GM23338 (cell line): Measurements from ENCODE around the gene CPSF4L. TPM values are rescaled to one million over a fixed set of nuclear protein-coding genes. Genes with fewer than 3 reads are reported as not detected.

Experiments
- ATAC-seq: fragments of 200-7000 bp; cut with Tn5 transposase; 3 replicates; pipeline ENCODE4 v1.9.1; 2020
- DNase-seq: peaks from one replicate; pipeline ENCODE4 v3.0.0-alpha.2; 2015; ENCODE audit warnings: low spot score
- H2AFZ ChIP-seq: fragments of 200-600 bp; sonication (generic); 2 replicates; pipeline ENCODE4 v1.8.0; 2016; ENCODE audit warnings: antibody characterized with exemption, mild to moderate bottlenecking, moderate library complexity
- H3F3A ChIP-seq: fragments of 200-600 bp; sonication (generic); replicated peaks from 2 replicates; pipeline ENCODE4 v1.8.0; 2017; ENCODE audit warnings: antibody characterized with exemption, mixed run types, low read depth
- H3K27ac ChIP-seq: fragments of 200-600 bp; sonication (generic); 2 replicates; pipeline ENCODE4 v1.6.1; 2016; ENCODE audit warnings: low read depth
- H3K27me3 ChIP-seq: fragments of 200-600 bp; sonication (generic); 2 replicates; pipeline ENCODE4 v1.8.0; 2016; ENCODE audit warnings: mild to moderate bottlenecking, mixed run types, moderate library complexity; ENCODE audit not compliant: insufficient read depth
- H3K36me3 ChIP-seq: fragments of 200-600 bp; sonication (generic); 2 replicates; pipeline ENCODE4 v1.8.0; 2016; ENCODE audit warnings: mild to moderate bottlenecking; ENCODE audit not compliant: insufficient read depth
- H3K4me1 ChIP-seq: fragments of 200-600 bp; sonication (generic); 2 replicates; pipeline ENCODE4 v1.8.0; 2016; ENCODE audit warnings: mild to moderate bottlenecking, moderate library complexity; ENCODE audit not compliant: insufficient read depth
- H3K4me2 ChIP-seq: fragments of 200-600 bp; sonication (generic); 2 replicates; pipeline ENCODE4 v1.7.1; 2017; ENCODE audit warnings: mixed run types
- H3K4me3 ChIP-seq: fragments of 200-600 bp; sonication (generic); 2 replicates; pipeline ENCODE4 v1.6.1; 2016; ENCODE audit warnings: mixed run types
- H3K79me2 ChIP-seq: fragments of 200-600 bp; sonication (generic); replicated peaks from 2 replicates; pipeline ENCODE4 v1.8.0; 2017; ENCODE audit warnings: mild to moderate bottlenecking; ENCODE audit not compliant: insufficient read depth
- H3K9me2 ChIP-seq: fragments of 200-600 bp; sonication (generic); 2 replicates; pipeline ENCODE4 v1.8.0; 2017; ENCODE audit not compliant: insufficient read depth
- H4K20me1 ChIP-seq: fragments of 200-600 bp; sonication (generic); replicated peaks from 2 replicates; pipeline ENCODE4 v1.8.0; 2017; ENCODE audit warnings: mild to moderate bottlenecking; ENCODE audit not compliant: insufficient read depth
- H3K27ac Mint-ChIP-seq: 2 replicates; pipeline ENCODE4 v1.8.0; 2020; ENCODE audit warnings: inconsistent platforms, mild to moderate bottlenecking, moderate library complexity, mixed read lengths
- H3K27me3 Mint-ChIP-seq: 3 replicates; pipeline ENCODE4 v1.8.0; 2022; ENCODE audit warnings: low read depth, mild to moderate bottlenecking, moderate library complexity, mixed read lengths, inconsistent platforms; ENCODE audit not compliant: insufficient read depth, poor library complexity
- H3K36me3 Mint-ChIP-seq: 3 replicates; pipeline ENCODE4 v1.8.0; 2021; ENCODE audit warnings: low read depth, mild to moderate bottlenecking, inconsistent platforms, moderate library complexity, mixed read lengths
- H3K4me1 Mint-ChIP-seq: 3 replicates; pipeline ENCODE4 v1.8.0; 2020; ENCODE audit warnings: mild to moderate bottlenecking, inconsistent platforms, mixed read lengths
- H3K4me3 Mint-ChIP-seq: 3 replicates; pipeline ENCODE4 v1.8.0; 2021; ENCODE audit warnings: moderate library complexity, mild to moderate bottlenecking, inconsistent platforms, mixed read lengths
- H3K9me3 Mint-ChIP-seq: 3 replicates; pipeline ENCODE4 v1.8.0; 2020; ENCODE audit warnings: moderate library complexity, mild to moderate bottlenecking, inconsistent platforms, mixed read lengths
- CREB1 ChIP-seq: fragments of 250-450 bp; sonication (Bioruptor Pico); IDR thresholded peaks from 2 replicates; pipeline ENCODE4 v1.5.0; 2020; ENCODE audit warnings: low read depth, mild to moderate bottlenecking, moderate library complexity
- ETS1 ChIP-seq: IDR thresholded peaks from 2 replicates; pipeline ENCODE4 v1.6.1; 2016; ENCODE audit warnings: antibody characterized with exemption
- EZH2 ChIP-seq: fragments of 200-600 bp; sonication (generic); IDR thresholded peaks from one replicate; pipeline ENCODE4 v1.8.0; 2017; ENCODE audit warnings: antibody characterized with exemption, mild to moderate bottlenecking, low read depth; ENCODE audit not compliant: unreplicated experiment
- EZH2phosphoT487 ChIP-seq: fragments of 200-600 bp; sonication (generic); IDR thresholded peaks from one replicate; pipeline ENCODE4 v1.8.1; 2018; ENCODE audit warnings: antibody characterized with exemption; ENCODE audit not compliant: unreplicated experiment
- JUNB ChIP-seq: IDR thresholded peaks from one replicate; pipeline ENCODE4 v1.6.1; 2016; ENCODE audit warnings: antibody characterized with exemption; ENCODE audit not compliant: unreplicated experiment
- NANOG ChIP-seq: IDR thresholded peaks from 2 replicates; pipeline ENCODE4 v1.6.1; 2016; ENCODE audit warnings: antibody characterized with exemption, borderline replicate concordance
- POLR2AphosphoS5 ChIP-seq: IDR thresholded peaks from 2 replicates; pipeline ENCODE4 v1.6.1; 2016; ENCODE audit warnings: antibody characterized with exemption, low read depth
- REST ChIP-seq: IDR thresholded peaks from one replicate; pipeline ENCODE4 v1.6.1; 2018; ENCODE audit warnings: antibody characterized with exemption; ENCODE audit not compliant: unreplicated experiment
- STAT1 ChIP-seq: IDR thresholded peaks from one replicate; pipeline ENCODE4 v1.6.1; 2016; ENCODE audit warnings: antibody characterized with exemption; ENCODE audit not compliant: unreplicated experiment
- ZNF114 ChIP-seq: fragments of 250-450 bp; sonication (Bioruptor Pico); IDR thresholded peaks from 2 replicates; pipeline ENCODE4 v1.5.0; 2020; ENCODE audit warnings: mild to moderate bottlenecking, moderate library complexity
- ZNF331 ChIP-seq: fragments of 250-450 bp; sonication (Bioruptor Pico); IDR thresholded peaks from 2 replicates; pipeline ENCODE4 v1.5.0; 2020; ENCODE audit warnings: low read depth, mild to moderate bottlenecking, moderate library complexity
- ZNF462 ChIP-seq: fragments of 250-450 bp; sonication (Bioruptor Pico); IDR thresholded peaks from 2 replicates; pipeline ENCODE4 v1.5.0; 2020; ENCODE audit warnings: mild to moderate bottlenecking, moderate library complexity
- polyA plus RNA-seq: library from polyadenylated mRNA; unstranded; fragments of >200 nt; fragmentation: Nextera tagmentation; extraction: Ambion mirVana; gene quantifications from 2 replicates; pipeline ENCODE4 v1.2.1, GENCODE V29; 2016
- total RNA-seq: library from RNA; depleted of rRNA; stranded (reverse); fragments of >200 nt; shearing (Covaris generic); gene quantifications from 2 replicates; pipeline ENCODE4 v1.2.3, GENCODE V29; 2014

Gene CPSF4L
- total and polyA plus RNA-seq, 2 experiments from 2014 or later, result not detected

GRCh38 chr17:73256220-73256619 is 5.5 kb downstream of the CPSF4L start:
- no peak overlapping the region for H3K4me3 ChIP-seq
- Mint-ChIP-seq H3K4me3 (no peak overlapping the region), H3K9me3 (no peaks in the 10 kb centered on the region), H3K36me3 (no peaks in the 10 kb centered on the region), H3K4me1 (peaks cover 12% of the 10 kb centered on the region), H3K27ac (no peak overlapping the region), H3K27me3 (peaks cover 6% of the 10 kb centered on the region)
- no peaks in the 10 kb centered on the region for H3K27me3 ChIP-seq
- no peaks in the 10 kb centered on the region; the same call in 1 of the 2 replicates for H3F3A ChIP-seq
- H3K27ac ChIP-seq, result no peak overlapping the region
- TF ChIP-seq NANOG (no peak), ZNF462 (CRISPR knock-in tag) (no peak), POLR2AphosphoS5 (no peak), STAT1 (no peak), ZNF114 (CRISPR knock-in tag) (no peak), EZH2phosphoT487 (no peak), ZNF331 (CRISPR knock-in tag) (no peak), JUNB (no peak), CREB1 (CRISPR knock-in tag) (no peak), REST (no peak), EZH2 (no peak), ETS1 (no peak)
- H3K9me2 ChIP-seq, result no peaks in the 10 kb centered on the region
- no peaks in the 10 kb centered on the region for H3K79me2 ChIP-seq
- peaks cover 5% of the 10 kb centered on the region for H3K4me1 ChIP-seq
- no peaks in the 10 kb centered on the region for H3K36me3 ChIP-seq
- no peaks in the 10 kb centered on the region for H4K20me1 ChIP-seq
- DNase-seq (peak; percentile 24), ATAC-seq (peak; percentile 21)
- no peak overlapping the region for H2AFZ ChIP-seq
- no peak overlapping the region for H3K4me2 ChIP-seq
